Neural cell (in vitro differentiated cells): ENCODE measurements around the gene PHACTR1.
A peak's percentile ranks its signal among the peaks of the same experiment; 100 is the strongest.

Source experiments
- CTCF ChIP-seq: fragments of 450-650 bp; IDR thresholded peaks from 2 replicates; pipeline ENCODE4 v1.5.1; 2014; ENCODE audit warnings: antibody characterized with exemption, mild to moderate bottlenecking, moderate library complexity; ENCODE audit not compliant: poor library complexity, severe bottlenecking
- EP300 ChIP-seq: fragments of 450-650 bp; conservative IDR thresholded peaks from 2 replicates; pipeline ENCODE4 v1.6.1; 2014; ENCODE audit warnings: antibody characterized with exemption, mild to moderate bottlenecking, moderate library complexity; ENCODE audit not compliant: poor library complexity, severe bottlenecking
- EZH2 ChIP-seq: fragments of 200-600, 300-800 bp; shearing (Covaris generic), sonication (generic); IDR thresholded peaks from 2 replicates; pipeline ENCODE4 v1.6.1; 2014; ENCODE audit warnings: antibody characterized with exemption, low read length, borderline replicate concordance, mild to moderate bottlenecking; ENCODE audit not compliant: insufficient read depth, poor library complexity, severe bottlenecking
- POLR2AphosphoS5 ChIP-seq: IDR thresholded peaks from 2 replicates; pipeline ENCODE4 v1.6.1; 2012
- RAD21 ChIP-seq: fragments of 450-650 bp; conservative IDR thresholded peaks from 2 replicates; pipeline ENCODE4 v1.6.1; 2014; ENCODE audit warnings: antibody characterized with exemption, mild to moderate bottlenecking, moderate library complexity
- SMC3 ChIP-seq: fragments of 450-650 bp; conservative IDR thresholded peaks from 2 replicates; pipeline ENCODE4 v1.6.1; 2014; ENCODE audit warnings: antibody characterized with exemption, mild to moderate bottlenecking, moderate library complexity; ENCODE audit not compliant: poor library complexity

- no peak for TF ChIP-seq POLR2AphosphoS5
- peak; percentile 65 for TF ChIP-seq CTCF
- TF ChIP-seq EP300 = no peak
- peak; percentile 60 for TF ChIP-seq SMC3
- TF ChIP-seq RAD21 = peak; percentile 41
- no peak for TF ChIP-seq EZH2
Measured at GRCh38 chr6:12844284-12845223, 128.0 kb downstream of the PHACTR1 start.
